ENCODE results near the gene KDM1A. TPM values are rescaled to one million over a fixed set of nuclear protein-coding genes. Genes with fewer than 3 reads are reported as not detected.

KDM1A gene
- total and polyA plus RNA-seq, 4 donors: 7.4 to 46.7 (median 21.5) TPM

GRCh38 chr1:23069149-23069548 lies 49.9 kb downstream of the KDM1A start:
- H3K36me3 ChIP-seq (ENCODE audit: control insufficient read depth in 4 of 4, insufficient read depth in 3 of 4, low read depth in 1 of 4, low read length in 3 of 4): peaks cover 1 to 37% (median 27%) of the 10 kb centered on the region in 4 donors
- no peak overlapping the region for H3K9ac ChIP-seq (ENCODE audit: low read depth in 1 of 2, low read length in 2 of 2)
- 93% methylated on average over 2 of the region's 2 CpGs for WGBS
- TF ChIP-seq RXRA (IDR thresholded peaks at IDR 0.05): no peak
- TF ChIP-seq FOXA1 (IDR thresholded peaks at IDR 0.05): no peak
- no peak for TF ChIP-seq JUND (IDR thresholded peaks at IDR 0.05)
- TF ChIP-seq REST (IDR thresholded peaks at IDR 0.05): no peak
- TF ChIP-seq HNF4A (conservative IDR thresholded peaks at IDR 0.05): no peak
- TF ChIP-seq, protein P1, sequence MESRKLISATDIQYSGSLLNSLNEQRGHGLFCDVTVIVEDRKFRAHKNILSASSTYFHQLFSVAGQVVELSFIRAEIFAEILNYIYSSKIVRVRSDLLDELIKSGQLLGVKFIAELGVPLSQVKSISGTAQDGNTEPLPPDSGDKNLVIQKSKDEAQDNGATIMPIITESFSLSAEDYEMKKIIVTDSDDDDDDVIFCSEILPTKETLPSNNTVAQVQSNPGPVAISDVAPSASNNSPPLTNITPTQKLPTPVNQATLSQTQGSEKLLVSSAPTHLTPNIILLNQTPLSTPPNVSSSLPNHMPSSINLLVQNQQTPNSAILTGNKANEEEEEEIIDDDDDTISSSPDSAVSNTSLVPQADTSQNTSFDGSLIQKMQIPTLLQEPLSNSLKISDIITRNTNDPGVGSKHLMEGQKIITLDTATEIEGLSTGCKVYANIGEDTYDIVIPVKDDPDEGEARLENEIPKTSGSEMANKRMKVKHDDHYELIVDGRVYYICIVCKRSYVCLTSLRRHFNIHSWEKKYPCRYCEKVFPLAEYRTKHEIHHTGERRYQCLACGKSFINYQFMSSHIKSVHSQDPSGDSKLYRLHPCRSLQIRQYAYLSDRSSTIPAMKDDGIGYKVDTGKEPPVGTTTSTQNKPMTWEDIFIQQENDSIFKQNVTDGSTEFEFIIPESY (IDR thresholded peaks at IDR 0.05): no peak
- no peak for TF ChIP-seq CTCF (IDR thresholded peaks at IDR 0.05; ENCODE audit: low read depth, low read length, missing input control)
- TF ChIP-seq RAD21 (IDR thresholded peaks at IDR 0.05): no peak
- no peak for TF ChIP-seq SP1 (IDR thresholded peaks at IDR 0.05)
- no peak for TF ChIP-seq TAF1 (conservative IDR thresholded peaks at IDR 0.05)
- TF ChIP-seq FOXA2 (IDR thresholded peaks at IDR 0.05): no peak
- no peak for TF ChIP-seq HNF4G (IDR thresholded peaks at IDR 0.05)
- TF ChIP-seq YY1 (IDR thresholded peaks at IDR 0.05): no peak
- TF ChIP-seq, protein P2, sequence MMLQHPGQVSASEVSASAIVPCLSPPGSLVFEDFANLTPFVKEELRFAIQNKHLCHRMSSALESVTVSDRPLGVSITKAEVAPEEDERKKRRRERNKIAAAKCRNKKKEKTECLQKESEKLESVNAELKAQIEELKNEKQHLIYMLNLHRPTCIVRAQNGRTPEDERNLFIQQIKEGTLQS (IDR thresholded peaks at IDR 0.05): no peak
- TF ChIP-seq, protein P3, sequence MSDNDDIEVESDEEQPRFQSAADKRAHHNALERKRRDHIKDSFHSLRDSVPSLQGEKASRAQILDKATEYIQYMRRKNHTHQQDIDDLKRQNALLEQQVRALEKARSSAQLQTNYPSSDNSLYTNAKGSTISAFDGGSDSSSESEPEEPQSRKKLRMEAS (IDR thresholded peaks at IDR 0.05): no peak
- no peak for TF ChIP-seq NR2F2 (IDR thresholded peaks at IDR 0.05)
- no peak overlapping the region for H3K27ac ChIP-seq (ENCODE audit: low read depth in 1 of 2, low read length in 2 of 2)
- no peaks in the 10 kb centered on the region for H3K27me3 ChIP-seq (ENCODE audit: control insufficient read depth in 4 of 4, insufficient read depth in 4 of 4, low read length in 3 of 4)
- H3K4me3 ChIP-seq (ENCODE audit: low read depth in 1 of 3, low read length in 3 of 3): no peak overlapping the region
- H3K4me1 ChIP-seq (ENCODE audit: control insufficient read depth in 4 of 4, insufficient read depth in 4 of 4, low read length in 3 of 4): no peaks in the 10 kb centered on the region
- no peak for DNase-seq (ENCODE audit: low spot score)
- no peaks in the 10 kb centered on the region for H3K9me3 ChIP-seq (ENCODE audit: control insufficient read depth in 4 of 4, low read length in 3 of 4)

DNA sequence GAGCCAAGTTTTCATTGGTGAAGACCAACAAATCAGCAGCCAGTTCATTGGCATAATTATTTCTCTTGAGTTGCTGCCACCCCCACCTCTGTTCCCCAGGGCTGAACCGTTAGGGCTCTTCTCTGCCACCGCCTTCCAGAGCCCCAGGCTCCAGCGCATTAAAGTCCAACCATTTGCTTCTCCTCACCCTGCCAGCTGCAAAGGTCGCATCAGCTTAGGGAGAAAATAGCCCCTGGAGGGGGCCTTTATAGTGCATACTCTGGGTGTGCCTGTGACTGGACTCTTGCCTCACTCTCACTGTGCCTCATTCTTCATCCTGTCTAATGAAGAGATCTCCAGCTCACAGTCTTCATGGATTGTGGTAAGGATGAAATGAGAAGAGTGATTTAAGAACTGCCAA lies 50.4 kb downstream of the KDM1A start:
- no peak overlapping the region for H3K27ac ChIP-seq (ENCODE audit: low read depth in 1 of 2, low read length in 2 of 2)
- H3K9ac ChIP-seq (ENCODE audit: low read depth in 1 of 2, low read length in 2 of 2): no peak overlapping the region
- DNase-seq (ENCODE audit: low spot score): no peak
- no peaks in the 10 kb centered on the region for H3K4me1 ChIP-seq (ENCODE audit: control insufficient read depth in 4 of 4, insufficient read depth in 4 of 4, low read length in 3 of 4)
- peaks cover 0 to 38% (median 25%) of the 10 kb centered on the region in 4 donors for H3K36me3 ChIP-seq (ENCODE audit: control insufficient read depth in 4 of 4, insufficient read depth in 3 of 4, low read depth in 1 of 4, low read length in 3 of 4)
- no peaks in the 10 kb centered on the region for H3K27me3 ChIP-seq (ENCODE audit: control insufficient read depth in 4 of 4, insufficient read depth in 4 of 4, low read length in 3 of 4)
- 95% methylated on average over 4 of the region's 4 CpGs for WGBS
- TF ChIP-seq RAD21 (IDR thresholded peaks at IDR 0.05) (no peak), YY1 (IDR thresholded peaks at IDR 0.05) (no peak), GABPA (IDR thresholded peaks at IDR 0.05 in 1 of 2, conservative IDR thresholded peaks at IDR 0.05 in 1 of 2) (no peak)
- no peaks in the 10 kb centered on the region for H3K9me3 ChIP-seq (ENCODE audit: control insufficient read depth in 4 of 4, low read length in 3 of 4)
- H3K4me3 ChIP-seq (ENCODE audit: low read depth in 1 of 3, low read length in 3 of 3): no peak overlapping the region
